Endothelial cell of umbilical vein (primary cell): ENCODE data around the gene GFRA3. TPM values are rescaled to one million over a fixed set of nuclear protein-coding genes. Genes with fewer than 3 reads are reported as not detected.

ENCODE experiments used
- BruUV-seq: library from RNA; stranded (reverse); fragments of 400-500 nt; replicated peaks from 2 replicates; lab custom pipeline; 2021; lab: Mats Ljungman, UMichigan
- CTCF ChIA-PET: fragments of 300-600, 350-600 bp; sonication (Branson Sonifier 250); formaldehyde crosslinking; loops from one replicate; lab custom pipeline; 2021; ENCODE audit warnings: antibody characterized with exemption, inconsistent platforms; lab: Charles Lee
- POLR2A ChIA-PET: fragments of 300-600, 350-600 bp; sonication (Branson Sonifier 250); formaldehyde crosslinking; loops from one replicate; lab custom pipeline; 2021; ENCODE audit warnings: antibody characterized with exemption, inconsistent platforms; lab: Charles Lee
- DNase-seq: peaks from one replicate; pipeline ENCODE4 v3.0.0-alpha.2; 2011; ENCODE audit warnings: low read depth, low spot score
- FAIRE-seq: peaks from 2 replicates; lab custom pipeline; 2011; peaks lifted over from hg19 to GRCh38; lab: Jason Lieb, UNC
- H2AFZ ChIP-seq: 2 replicates; pipeline ENCODE4 v1.6.0; 2012; ENCODE audit warnings: low read depth, low read length, control low read depth, inconsistent platforms
- H3K27ac ChIP-seq: 2 replicates; pipeline ENCODE4 v1.5.1; 2011; ENCODE audit warnings: low read depth, mild to moderate bottlenecking, control low read depth, low read length, moderate library complexity; ENCODE audit not compliant: insufficient read depth
- H3K27me3 ChIP-seq, 2 experiments: 2 replicates each; pipeline versions ENCODE4 v1.6.0 to v1.6.1; 2011; ENCODE audit warnings: low read length in 2 of 2, mixed read lengths in 1 of 2; ENCODE audit not compliant: control insufficient read depth in 2 of 2, insufficient read depth in 2 of 2
- H3K36me3 ChIP-seq, 2 experiments: 2 replicates in 1 of 2; 3 replicates in 1 of 2; pipeline ENCODE4 v1.5.1; 2011; ENCODE audit warnings: low read length in 2 of 2, mild to moderate bottlenecking in 1 of 2, moderate library complexity in 1 of 2; ENCODE audit not compliant: control insufficient read depth in 2 of 2, insufficient read depth in 2 of 2; ENCODE audit errors: extremely low read depth in 1 of 2
- H3K4me1 ChIP-seq: 3 replicates; pipeline ENCODE4 v1.5.1; 2011; ENCODE audit warnings: mild to moderate bottlenecking, low read length; ENCODE audit not compliant: control insufficient read depth, insufficient read depth; ENCODE audit errors: extremely low read depth
- H3K4me2 ChIP-seq: 2 replicates; pipeline ENCODE4 v1.6.1; 2011; ENCODE audit warnings: low read length, control low read depth, mixed read lengths; ENCODE audit not compliant: insufficient read depth
- H3K4me3 ChIP-seq, 3 experiments: fragments of 200-600 bp in 1 of 3; sonication (generic), shearing (Covaris generic) in 1 of 3; replicated peaks in 1 of 3; 2 replicates each; pipeline ENCODE4 v1.5.1; 2011 to 2016; ENCODE audit warnings: control low read depth in 3 of 3, low read length in 3 of 3, mild to moderate bottlenecking in 2 of 3, inconsistent platforms in 1 of 3, low read depth in 1 of 3, moderate library complexity in 1 of 3; ENCODE audit not compliant: insufficient read depth in 1 of 3
- H3K79me2 ChIP-seq: 2 replicates; pipeline ENCODE4 v1.6.0; 2012; ENCODE audit warnings: low read length, inconsistent platforms; ENCODE audit not compliant: control insufficient read depth, insufficient read depth
- H3K9ac ChIP-seq: replicated peaks from 2 replicates; pipeline ENCODE3; 2011; ENCODE audit warnings: low read length, control low read depth; ENCODE audit not compliant: insufficient read depth; ENCODE audit errors: extremely low read depth
- H3K9me1 ChIP-seq: replicated peaks from 3 replicates; pipeline ENCODE4 v1.6.0; 2011; ENCODE audit warnings: mild to moderate bottlenecking, low read length; ENCODE audit not compliant: control insufficient read depth, insufficient read depth; ENCODE audit errors: extremely low read depth
- H3K9me3 ChIP-seq: replicated peaks from 2 replicates; pipeline ENCODE4 v1.5.1; 2012; ENCODE audit warnings: low read length, inconsistent platforms; ENCODE audit not compliant: control insufficient read depth, insufficient read depth
- H4K20me1 ChIP-seq: replicated peaks from 2 replicates; pipeline ENCODE3; 2011; ENCODE audit warnings: mild to moderate bottlenecking, low read length; ENCODE audit not compliant: control insufficient read depth, insufficient read depth; ENCODE audit errors: extremely low read depth
- EZH2 ChIP-seq: IDR thresholded peaks from 2 replicates; pipeline ENCODE4 v1.6.1; 2012; ENCODE audit warnings: borderline replicate concordance, low read depth, mild to moderate bottlenecking, moderate library complexity, low read length, inconsistent platforms; ENCODE audit not compliant: severe bottlenecking
- FOS ChIP-seq: IDR thresholded peaks from 2 replicates; pipeline ENCODE4 v1.6.1; 2011; ENCODE audit warnings: mild to moderate bottlenecking, low read length, moderate library complexity, borderline replicate concordance; ENCODE audit not compliant: insufficient read depth
- JUN ChIP-seq: IDR thresholded peaks from 2 replicates; pipeline ENCODE4 v1.6.1; 2011; ENCODE audit warnings: borderline replicate concordance, low read depth; ENCODE audit not compliant: insufficient read length, insufficient read depth
- MYC ChIP-seq: IDR thresholded peaks from one replicate; pipeline ENCODE4 v1.6.1; 2011; ENCODE audit warnings: mild to moderate bottlenecking, low read depth, low read length
- dilution Hi-C: fragments of 300-500 bp; cut with MboI; formaldehyde crosslinking; loops from one replicate; pipeline ENCODE4 v1.15.0; 2019; ENCODE audit warnings: low sequenced_read_pairs; ENCODE audit not compliant: extremely low pct_ligation_motif_present
- intact Hi-C: fragments of 100-400 bp; cut with micrococcal nuclease; formaldehyde crosslinking; loops from one replicate; pipeline ENCODE4 v1.10.0; 2022
- polyA plus RNA-seq, 4 experiments: library from polyadenylated mRNA; depleted of rRNA in 3 of 4; stranded (reverse) in 3 of 4; unstranded in 1 of 4; fragments of >200 nt; gene quantifications; 2 replicates each; pipeline versions ENCODE4 v1.2.1 to v1.2.3, GENCODE V29; 2011 to 2012; ENCODE audit warnings: missing spikeins in 1 of 4
- total RNA-seq: library from RNA; stranded (reverse); gene quantifications from 2 replicates; pipeline ENCODE4 v1.2.3, GENCODE V29; 2021
- TF ChIP-seq, protein P1 (sequence below): IDR thresholded peaks from 2 replicates; pipeline ENCODE4 v1.6.1; 2011; ENCODE audit not compliant: insufficient read depth, insufficient read length

Gene GFRA3
- total and polyA plus RNA-seq, 2 donors (not counting 3 experiments of a cell fraction or from before 2014, with no cell fraction given), result 0.10 TPM; not detected in 1

DNA sequence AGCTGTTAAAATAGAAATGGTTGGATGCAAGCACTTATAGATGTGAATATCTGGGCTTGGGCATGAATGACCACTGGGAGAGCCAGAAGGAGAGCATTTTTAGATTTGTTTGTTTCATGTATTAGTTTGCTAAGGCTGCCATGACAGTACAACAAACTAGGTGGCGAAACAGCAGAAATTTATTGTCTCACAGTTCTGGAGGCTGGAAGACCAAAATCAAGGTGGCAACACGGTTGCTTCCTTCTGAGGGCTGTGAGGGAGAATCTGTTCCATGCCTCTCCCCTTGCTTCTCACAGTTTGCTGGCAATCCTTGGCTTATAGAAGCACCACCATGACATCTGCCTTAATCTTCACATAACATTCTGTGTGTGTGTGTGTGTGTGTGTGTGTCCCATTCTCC, 41.1 kb downstream of the GFRA3 start:
- Histone ChIP-seq H3K9me1 (no peaks in the 10 kb centered on the region), H3K27me3 (peaks cover 2 to 3% of the 10 kb centered on the region in 2 experiments), H4K20me1 (no peaks in the 10 kb centered on the region), H3K27ac (no peak overlapping the region), H3K4me2 (no peak overlapping the region), H3K79me2 (no peaks in the 10 kb centered on the region), H3K9me3 (no peaks in the 10 kb centered on the region), H3K36me3 (no peaks in the 10 kb centered on the region), H2AFZ (no peak overlapping the region), H3K4me1 (no peaks in the 10 kb centered on the region), H3K9ac (no peak overlapping the region), H3K4me3 (no peak overlapping the region)
- POLR2A ChIA-PET, result no interaction called here
- CTCF ChIA-PET, result interaction anchor here (1.2 to 2.5 kb wide), 2 partner anchors 10 to 50 kb away, joined by 3 to 10 read pairs; no protein-coding TSS in a partner anchor
- TF ChIP-seq FOS, result no peak
- DNase-seq, result no peak
- dilution Hi-C loops, result no loop called here
- BruUV-seq, result no TSS peak
- no peak for FAIRE-seq
- intact Hi-C loops, result no loop called here

DNA sequence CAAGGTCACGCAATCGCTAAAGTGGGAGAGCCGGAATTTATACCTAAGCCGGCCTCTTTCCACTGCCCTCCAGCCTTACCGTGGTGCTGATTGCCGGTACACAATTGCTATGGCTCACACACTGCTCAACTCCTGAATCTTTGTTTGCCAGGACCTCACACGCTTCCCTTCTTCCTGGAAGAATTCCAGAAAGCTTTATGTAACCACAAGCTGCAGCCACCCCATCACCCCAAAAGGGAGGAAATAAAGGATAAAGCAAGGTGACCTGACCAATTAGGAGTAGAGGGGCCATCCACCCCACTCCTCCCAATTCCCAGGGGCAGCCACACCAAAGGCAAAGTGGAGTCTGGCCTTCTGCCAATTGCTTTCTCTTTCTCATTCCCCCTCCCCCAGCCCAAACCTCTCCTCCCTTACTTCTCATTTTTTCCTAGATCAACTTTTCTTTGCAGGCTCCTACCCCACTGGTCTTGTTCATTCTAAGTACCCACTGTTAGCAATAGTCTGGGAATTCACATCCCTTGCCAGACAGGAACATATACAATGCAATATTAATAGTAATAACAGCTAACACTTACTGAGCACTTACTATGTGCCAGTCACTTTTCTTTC, 43.3 kb downstream of the GFRA3 start:
- Histone ChIP-seq H3K4me2 (no peak overlapping the region), H3K9ac (no peak overlapping the region), H4K20me1 (no peaks in the 10 kb centered on the region), H3K36me3 (no peaks in the 10 kb centered on the region), H3K27me3 (peaks cover 0 to 3% of the 10 kb centered on the region in 2 experiments), H3K4me3 (no peak overlapping the region), H3K79me2 (no peaks in the 10 kb centered on the region), H2AFZ (no peak overlapping the region), H3K4me1 (no peaks in the 10 kb centered on the region), H3K27ac (no peak overlapping the region), H3K9me3 (no peaks in the 10 kb centered on the region), H3K9me1 (no peaks in the 10 kb centered on the region)
- peak; percentile 44 for DNase-seq
- CTCF ChIA-PET, result interaction anchor here (0.9 to 2.5 kb wide), 7 partner anchors 8 to 122 kb away, joined by 3 to 10 read pairs (median 4); partner anchors contain the start of gene KDM3B
- POLR2A ChIA-PET, result interaction anchor here (0.6 kb wide), 1 partner anchor 25 kb away, joined by 5 read pairs; no protein-coding TSS in a partner anchor
- no peak for TF ChIP-seq MYC
- TF ChIP-seq JUN, result no peak
- TF ChIP-seq, protein P1, sequence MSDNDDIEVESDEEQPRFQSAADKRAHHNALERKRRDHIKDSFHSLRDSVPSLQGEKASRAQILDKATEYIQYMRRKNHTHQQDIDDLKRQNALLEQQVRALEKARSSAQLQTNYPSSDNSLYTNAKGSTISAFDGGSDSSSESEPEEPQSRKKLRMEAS, result no peak
- no peak for TF ChIP-seq FOS
- TF ChIP-seq EZH2, result no peak
- dilution Hi-C loops (no loop called here), intact Hi-C loops (no loop called here)
- no peak for FAIRE-seq
- no TSS peak for BruUV-seq
